Testis (tissue), 2 donors: ENCODE data around the gene ABCC4.

Experiments
- CTCF ChIP-seq, 3 experiments: fragments of 450-650 bp in 2 of 3; fragments of 200-600 bp in 1 of 3; sonication (generic) in 1 of 3; IDR thresholded peaks; one replicate each; pipeline ENCODE4 v1.5.1; 2016 to 2019; ENCODE audit warnings: antibody characterized with exemption in 3 of 3, mild to moderate bottlenecking in 2 of 3, moderate library complexity in 1 of 3
- POLR2A ChIP-seq: fragments of 450-650 bp; IDR thresholded peaks from one replicate; pipeline ENCODE4 v1.6.1; 2017; ENCODE audit warnings: antibody characterized with exemption, mild to moderate bottlenecking, moderate library complexity

- TF ChIP-seq CTCF (IDR thresholded peaks at IDR 0.05) (no peak), POLR2A (no peak)
Observed at GRCh38 chr13:95317039-95317989, 16.1 kb upstream of the ABCC4 start.
